HepG2 (cell line): ENCODE data around the gene CAPZB. TPM values are rescaled to one million over a fixed set of nuclear protein-coding genes. Genes with fewer than 3 reads are reported as not detected.

Experiments used
- ATAC-seq: fragments of 200-7000 bp; cut with Tn5 transposase; 3 replicates; pipeline ENCODE4 v1.9.1; 2020; ENCODE audit warnings: mild to moderate bottlenecking, moderate library complexity
- BruUV-seq: library from RNA; stranded (reverse); fragments of 400-500 nt; replicated peaks from 2 replicates; lab custom pipeline; 2021; lab: Mats Ljungman, UMichigan
- CTCF ChIA-PET: fragments of 300-600 bp; formaldehyde crosslinking; extraction: SDS; loops from one replicate; lab custom pipeline; 2021; ENCODE audit warnings: low total read pairs, inconsistent platforms, low intra/inter-chr PET ratio; lab: Yijun Ruan, JAX
- POLR2A ChIA-PET: fragments of 350-600 bp; sonication (Branson Sonifier 250); formaldehyde crosslinking; loops from one replicate; lab custom pipeline; 2020; ENCODE audit warnings: antibody characterized with exemption, inconsistent platforms; lab: Yijun Ruan, JAX
- DNase-seq: peaks from one replicate; pipeline ENCODE4 v3.0.0-alpha.2; 2015; ENCODE audit warnings: low spot score
- FAIRE-seq: peaks from 3 replicates; lab custom pipeline; 2011; peaks lifted over from hg19 to GRCh38; lab: Jason Lieb, UNC
- H2AFZ ChIP-seq: one replicate; pipeline ENCODE4 v1.6.1; 2011; ENCODE audit warnings: low read length, inconsistent platforms
- H3K27ac ChIP-seq: fragments of 300-600 bp; 3 replicates; pipeline ENCODE4 v1.8.0; 2011; ENCODE audit warnings: mixed run types, mild to moderate bottlenecking, mixed read lengths, low read length, inconsistent platforms; ENCODE audit not compliant: insufficient read depth; ENCODE audit errors: extremely low read length
- H3K27me3 ChIP-seq, 2 experiments: fragments of 200-600 bp in 1 of 2; 2 replicates in 1 of 2; 3 replicates in 1 of 2; pipeline versions ENCODE4 v1.6.0 to v1.8.0; 2011; ENCODE audit warnings: low read length in 2 of 2, mild to moderate bottlenecking in 2 of 2, moderate library complexity in 2 of 2, inconsistent platforms in 1 of 2; ENCODE audit not compliant: insufficient read depth in 2 of 2, control insufficient read depth in 1 of 2
- H3K36me3 ChIP-seq, 2 experiments: fragments of 200-600 bp in 1 of 2; replicated peaks in 1 of 2; 2 replicates in 1 of 2; 3 replicates in 1 of 2; pipeline versions ENCODE4 v1.5.1 to v1.8.0; 2011; ENCODE audit warnings: low read length in 2 of 2, inconsistent platforms in 1 of 2; ENCODE audit not compliant: insufficient read depth in 2 of 2, control insufficient read depth in 1 of 2
- H3K4me1 ChIP-seq: 2 replicates; pipeline ENCODE4 v1.5.1; 2012; ENCODE audit warnings: low read length, inconsistent platforms; ENCODE audit not compliant: insufficient read depth
- H3K4me2 ChIP-seq: 2 replicates; pipeline ENCODE4 v1.6.0; 2011; ENCODE audit warnings: low read depth, low read length, inconsistent platforms
- H3K4me3 ChIP-seq, 3 experiments: fragments of 200-600 bp in 1 of 3; sonication (generic), shearing (Covaris generic) in 1 of 3; replicated peaks in 1 of 3; 2 replicates each; pipeline ENCODE4 v1.5.1; 2011 to 2016; ENCODE audit warnings: low read length in 3 of 3, inconsistent platforms in 2 of 3, low read depth in 2 of 3, mild to moderate bottlenecking in 2 of 3, control low read depth in 1 of 3, mixed read lengths in 1 of 3; ENCODE audit not compliant: insufficient read depth in 1 of 3
- H3K79me2 ChIP-seq: one replicate; pipeline ENCODE4 v1.6.1; 2011; ENCODE audit warnings: low read length, inconsistent platforms; ENCODE audit not compliant: insufficient read depth
- H3K9ac ChIP-seq: 2 replicates; pipeline ENCODE4 v1.6.0; 2011; ENCODE audit warnings: mild to moderate bottlenecking, low read depth, low read length, inconsistent platforms; ENCODE audit not compliant: insufficient read depth
- H3K9me3 ChIP-seq: 2 replicates; pipeline ENCODE4 v1.5.1; 2012; ENCODE audit warnings: mild to moderate bottlenecking, low read length
- H4K20me1 ChIP-seq: 2 replicates; pipeline ENCODE4 v1.6.0; 2011; ENCODE audit warnings: inconsistent platforms, mild to moderate bottlenecking, low read length, moderate library complexity; ENCODE audit not compliant: insufficient read depth
- FLYWCH1 ChIP-seq: sonication (generic); formaldehyde crosslinking; IDR thresholded peaks from 2 replicates; pipeline ENCODE4 v1.8.1; 2023; ENCODE audit warnings: mild to moderate bottlenecking, missing genetic modification reagents
- GPN1 ChIP-seq: sonication (generic); formaldehyde crosslinking; IDR thresholded peaks from 2 replicates; pipeline ENCODE4 v1.5.1; 2020; ENCODE audit warnings: missing genetic modification reagents, borderline replicate concordance
- HNF4A ChIP-seq: sonication (generic); formaldehyde crosslinking; IDR thresholded peaks from 2 replicates; pipeline ENCODE4 v1.4.0; 2020; ENCODE audit warnings: missing genetic modification reagents
- IRF2 ChIP-seq: IDR thresholded peaks from 2 replicates; pipeline ENCODE4 v1.6.1; 2018; ENCODE audit warnings: missing genetic modification reagents, missing compliant biosample characterization
- LCORL ChIP-seq, 2 experiments: fragments of 450-650 bp in 1 of 2; sonication (generic) in 1 of 2; formaldehyde crosslinking in 1 of 2; IDR thresholded peaks; 2 replicates each; pipeline versions ENCODE4 v1.5.0 to v1.6.1; 2017 to 2020; ENCODE audit warnings: antibody characterized with exemption in 1 of 2, missing genetic modification reagents in 1 of 2
- ZBTB1 ChIP-seq: sonication (generic); formaldehyde crosslinking; IDR thresholded peaks from 2 replicates; pipeline ENCODE4 v1.4.0; 2020; ENCODE audit warnings: missing genetic modification reagents, borderline replicate concordance
- ZFP90 ChIP-seq: sonication (generic); formaldehyde crosslinking; IDR thresholded peaks from 2 replicates; pipeline ENCODE4 v1.8.0; 2022; ENCODE audit warnings: missing genetic modification reagents, mild to moderate bottlenecking, inconsistent platforms, borderline replicate concordance
- ZNF747 ChIP-seq: sonication (generic); formaldehyde crosslinking; IDR thresholded peaks from 2 replicates; pipeline ENCODE4 v1.8.1; 2023; ENCODE audit warnings: missing genetic modification reagents, mild to moderate bottlenecking, borderline replicate concordance
- ZNF879 ChIP-seq: sonication (generic); formaldehyde crosslinking; IDR thresholded peaks from 2 replicates; pipeline ENCODE4 v1.8.1; 2023; ENCODE audit warnings: missing genetic modification reagents
- ZSCAN21 ChIP-seq: sonication (generic); formaldehyde crosslinking; IDR thresholded peaks from 2 replicates; pipeline ENCODE4 v1.8.0; 2022; ENCODE audit warnings: mild to moderate bottlenecking, missing genetic modification reagents, moderate library complexity, borderline replicate concordance
- WGBS: methylation state at CpG from one replicate; pipeline ENCODE4 v1.1.6; 2017; ENCODE audit warnings: low lambda C conversion rate; 5-methylcytosine and 5-hydroxymethylcytosine counted together
- in situ Hi-C: cut with HindIII; loops from 2 replicates; pipeline ENCODE4 v1.10.0; 2017; ENCODE audit warnings: low pct_unique_long_range_greater_than_20kb; ENCODE audit not compliant: extremely low pct_ligation_motif_present
- intact Hi-C: fragments of 100-400 bp; cut with micrococcal nuclease; formaldehyde crosslinking; loops from one replicate; pipeline ENCODE4 v1.10.0; 2022; ENCODE audit not compliant: unreplicated experiment
- polyA plus RNA-seq, 8 experiments: library from polyadenylated mRNA; depleted of rRNA in 3 of 8; stranded (reverse) in 7 of 8; unstranded in 1 of 8; fragments of >200 nt; fragmentation: Illumina TruSeq in 4 of 8; extraction: Trizol in 4 of 8; gene quantifications; 2 replicates each; pipeline versions ENCODE4 v1.2.1 to v1.2.3, GENCODE V29; 2011 to 2016; ENCODE audit warnings: low read depth in 4 of 8, missing spikeins in 1 of 8, mixed read lengths in 1 of 8; ENCODE audit not compliant: insufficient read depth in 1 of 8
- total RNA-seq, 5 experiments: library from RNA; depleted of rRNA; stranded (reverse); fragments of >200 nt; fragmentation: Illumina TruSeq; extraction: Trizol; gene quantifications; 2 replicates each; pipeline ENCODE4 v1.2.3, GENCODE V29; 2016; ENCODE audit warnings: low read depth in 1 of 5
- TF ChIP-seq, protein P1 (sequence below): sonication (generic); formaldehyde crosslinking; IDR thresholded peaks from 2 replicates; pipeline ENCODE4 v1.4.0; 2020; ENCODE audit warnings: missing genetic modification reagents
- TF ChIP-seq, protein P2 (sequence below): sonication (generic); formaldehyde crosslinking; IDR thresholded peaks from 2 replicates; pipeline ENCODE4 v1.5.1; 2020; ENCODE audit warnings: mild to moderate bottlenecking, missing genetic modification reagents

Gene CAPZB
- total and polyA plus RNA-seq, 2 of the 13 experiments (the other 11 are each of a cell fraction or from before 2014, with no cell fraction given) = 58.9 to 76.9 TPM

DNA sequence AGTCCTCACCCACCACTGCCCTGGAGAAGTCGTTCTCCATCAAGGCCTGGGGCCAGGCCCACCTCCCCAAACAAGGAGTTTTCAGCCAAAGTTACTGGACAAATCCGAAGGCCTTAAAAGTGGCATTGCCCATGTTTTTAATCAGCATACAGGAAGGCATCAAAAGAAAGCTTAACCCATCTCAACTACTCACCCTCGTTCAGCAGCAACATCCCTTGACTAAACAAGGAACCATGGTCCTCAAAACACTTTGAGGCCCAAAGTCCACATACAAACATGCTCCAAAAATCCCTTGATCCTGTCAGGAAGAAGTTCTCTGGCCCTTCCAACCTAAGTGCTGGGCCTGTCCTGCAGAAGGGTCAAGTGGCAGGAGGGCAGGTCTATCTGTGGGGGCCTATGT, 1.6 kb downstream of the CAPZB start:
- H3K79me2 ChIP-seq = peaks cover 64% of the 10 kb centered on the region
- peaks cover 65% of the 10 kb centered on the region for H3K4me1 ChIP-seq
- DNase-seq (no peak), FAIRE-seq (peak; percentile 52), ATAC-seq (no peak)
- H3K27me3 ChIP-seq = no peaks in the 10 kb centered on the region; a peak in 1 of 5 replicates
- BruUV-seq = no TSS peak
- 39% methylated on average over 3 of the region's 3 CpGs for WGBS
- H3K4me3 ChIP-seq = peak overlapping the region; percentile 84 to 100 (median 99)
- peaks cover 45% of the 10 kb centered on the region for H4K20me1 ChIP-seq
- peak overlapping the region; percentile 89 for H3K4me2 ChIP-seq
- H2AFZ ChIP-seq = no peak overlapping the region
- peaks cover 4 to 21% of the 10 kb centered on the region in 2 experiments; a peak in 4 of 5 replicates for H3K36me3 ChIP-seq
- H3K27ac ChIP-seq = peak overlapping the region; percentile 93
- CTCF ChIA-PET = no interaction called here
- TF ChIP-seq IRF2 = no peak
- TF ChIP-seq, protein P1, sequence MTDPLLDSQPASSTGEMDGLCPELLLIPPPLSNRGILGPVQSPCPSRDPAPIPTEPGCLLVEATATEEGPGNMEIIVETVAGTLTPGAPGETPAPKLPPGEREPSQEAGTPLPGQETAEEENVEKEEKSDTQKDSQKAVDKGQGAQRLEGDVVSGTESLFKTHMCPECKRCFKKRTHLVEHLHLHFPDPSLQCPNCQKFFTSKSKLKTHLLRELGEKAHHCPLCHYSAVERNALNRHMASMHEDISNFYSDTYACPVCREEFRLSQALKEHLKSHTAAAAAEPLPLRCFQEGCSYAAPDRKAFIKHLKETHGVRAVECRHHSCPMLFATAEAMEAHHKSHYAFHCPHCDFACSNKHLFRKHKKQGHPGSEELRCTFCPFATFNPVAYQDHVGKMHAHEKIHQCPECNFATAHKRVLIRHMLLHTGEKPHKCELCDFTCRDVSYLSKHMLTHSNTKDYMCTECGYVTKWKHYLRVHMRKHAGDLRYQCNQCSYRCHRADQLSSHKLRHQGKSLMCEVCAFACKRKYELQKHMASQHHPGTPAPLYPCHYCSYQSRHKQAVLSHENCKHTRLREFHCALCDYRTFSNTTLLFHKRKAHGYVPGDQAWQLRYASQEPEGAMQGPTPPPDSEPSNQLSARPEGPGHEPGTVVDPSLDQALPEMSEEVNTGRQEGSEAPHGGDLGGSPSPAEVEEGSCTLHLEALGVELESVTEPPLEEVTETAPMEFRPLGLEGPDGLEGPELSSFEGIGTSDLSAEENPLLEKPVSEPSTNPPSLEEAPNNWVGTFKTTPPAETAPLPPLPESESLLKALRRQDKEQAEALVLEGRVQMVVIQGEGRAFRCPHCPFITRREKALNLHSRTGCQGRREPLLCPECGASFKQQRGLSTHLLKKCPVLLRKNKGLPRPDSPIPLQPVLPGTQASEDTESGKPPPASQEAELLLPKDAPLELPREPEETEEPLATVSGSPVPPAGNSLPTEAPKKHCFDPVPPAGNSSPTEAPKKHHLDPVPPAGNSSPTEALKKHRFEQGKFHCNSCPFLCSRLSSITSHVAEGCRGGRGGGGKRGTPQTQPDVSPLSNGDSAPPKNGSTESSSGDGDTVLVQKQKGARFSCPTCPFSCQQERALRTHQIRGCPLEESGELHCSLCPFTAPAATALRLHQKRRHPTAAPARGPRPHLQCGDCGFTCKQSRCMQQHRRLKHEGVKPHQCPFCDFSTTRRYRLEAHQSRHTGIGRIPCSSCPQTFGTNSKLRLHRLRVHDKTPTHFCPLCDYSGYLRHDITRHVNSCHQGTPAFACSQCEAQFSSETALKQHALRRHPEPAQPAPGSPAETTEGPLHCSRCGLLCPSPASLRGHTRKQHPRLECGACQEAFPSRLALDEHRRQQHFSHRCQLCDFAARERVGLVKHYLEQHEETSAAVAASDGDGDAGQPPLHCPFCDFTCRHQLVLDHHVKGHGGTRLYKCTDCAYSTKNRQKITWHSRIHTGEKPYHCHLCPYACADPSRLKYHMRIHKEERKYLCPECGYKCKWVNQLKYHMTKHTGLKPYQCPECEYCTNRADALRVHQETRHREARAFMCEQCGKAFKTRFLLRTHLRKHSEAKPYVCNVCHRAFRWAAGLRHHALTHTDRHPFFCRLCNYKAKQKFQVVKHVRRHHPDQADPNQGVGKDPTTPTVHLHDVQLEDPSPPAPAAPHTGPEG (CRISPR knock-in tag) = 0 out of 2 replicates have a peak, but pooled peaks have one; percentile 28
- peak; percentile 49 for TF ChIP-seq HNF4A
- TF ChIP-seq GPN1 (CRISPR knock-in tag) = no peak
- TF ChIP-seq LCORL (IDR thresholded peaks at IDR 0.05) = no peak
- TF ChIP-seq LCORL (CRISPR knock-in tag; IDR thresholded peaks at IDR 0.05) = peak; percentile 53; the same call in 1 of the 2 replicates
- 0 out of 2 replicates have a peak, but pooled peaks have one; percentile 6 for TF ChIP-seq ZNF747 (CRISPR knock-in tag)
- TF ChIP-seq ZFP90 = 0 out of 2 replicates have a peak, but pooled peaks have one; percentile 63
- no peak for TF ChIP-seq ZSCAN21 (CRISPR knock-in tag)
- TF ChIP-seq ZNF879 = no peak
- TF ChIP-seq FLYWCH1 (CRISPR knock-in tag) = no peak
- TF ChIP-seq, protein P2, sequence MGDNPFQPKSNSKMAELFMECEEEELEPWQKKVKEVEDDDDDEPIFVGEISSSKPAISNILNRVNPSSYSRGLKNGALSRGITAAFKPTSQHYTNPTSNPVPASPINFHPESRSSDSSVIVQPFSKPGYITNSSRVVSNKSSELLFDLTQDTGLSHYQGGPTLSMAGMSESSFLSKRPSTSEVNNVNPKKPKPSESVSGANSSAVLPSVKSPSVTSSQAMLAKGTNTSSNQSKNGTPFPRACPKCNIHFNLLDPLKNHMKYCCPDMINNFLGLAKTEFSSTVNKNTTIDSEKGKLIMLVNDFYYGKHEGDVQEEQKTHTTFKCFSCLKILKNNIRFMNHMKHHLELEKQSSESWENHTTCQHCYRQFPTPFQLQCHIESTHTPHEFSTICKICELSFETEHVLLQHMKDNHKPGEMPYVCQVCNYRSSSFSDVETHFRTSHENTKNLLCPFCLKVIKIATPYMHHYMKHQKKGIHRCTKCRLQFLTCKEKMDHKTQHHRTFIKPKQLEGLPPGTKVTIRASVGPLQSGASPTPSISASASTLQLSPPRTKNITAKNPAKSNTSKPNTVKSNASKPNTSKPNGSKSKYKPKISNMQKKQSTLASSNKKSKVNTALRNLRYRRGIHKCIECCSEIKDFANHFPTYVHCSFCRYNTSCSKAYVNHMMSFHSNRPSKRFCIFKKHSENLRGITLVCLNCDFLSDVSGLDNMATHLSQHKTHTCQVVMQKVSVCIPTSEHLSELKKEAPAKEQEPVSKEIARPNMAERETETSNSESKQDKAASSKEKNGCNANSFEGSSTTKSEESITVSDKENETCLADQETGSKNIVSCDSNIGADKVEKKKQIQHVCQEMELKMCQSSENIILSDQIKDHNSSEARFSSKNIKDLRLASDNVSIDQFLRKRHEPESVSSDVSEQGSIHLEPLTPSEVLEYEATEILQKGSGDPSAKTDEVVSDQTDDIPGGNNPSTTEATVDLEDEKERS = 0 out of 2 replicates have a peak, but pooled peaks have one; percentile 39
- no peak for TF ChIP-seq ZBTB1 (CRISPR knock-in tag)
- H3K9me3 ChIP-seq = no peaks in the 10 kb centered on the region
- POLR2A ChIA-PET = interaction anchor here (1.1 kb wide), 1 partner anchor 11 kb away, joined by 3 read pairs; no protein-coding TSS in a partner anchor
- intact Hi-C loops (loop anchor here (1.0 to 2.0 kb wide), 2 partner anchors 75 to 113 kb away; a partner anchor contains a TSS), in situ Hi-C loops (loop anchor here (5.0 kb wide), 1 partner anchor 164 kb away; no protein-coding TSS in a partner anchor)
- H3K9ac ChIP-seq = peak overlapping the region; percentile 98
